Measurements from ENCODE around the gene PEAK1.

Gene PEAK1

GRCh38 chr15:77135181-77135580 is 284.7 kb downstream of the PEAK1 start:
- no peak overlapping the region for H3K4me3 ChIP-seq (replicated peaks; ENCODE audit: low read depth, low read length)
- TF ChIP-seq, protein P1, sequence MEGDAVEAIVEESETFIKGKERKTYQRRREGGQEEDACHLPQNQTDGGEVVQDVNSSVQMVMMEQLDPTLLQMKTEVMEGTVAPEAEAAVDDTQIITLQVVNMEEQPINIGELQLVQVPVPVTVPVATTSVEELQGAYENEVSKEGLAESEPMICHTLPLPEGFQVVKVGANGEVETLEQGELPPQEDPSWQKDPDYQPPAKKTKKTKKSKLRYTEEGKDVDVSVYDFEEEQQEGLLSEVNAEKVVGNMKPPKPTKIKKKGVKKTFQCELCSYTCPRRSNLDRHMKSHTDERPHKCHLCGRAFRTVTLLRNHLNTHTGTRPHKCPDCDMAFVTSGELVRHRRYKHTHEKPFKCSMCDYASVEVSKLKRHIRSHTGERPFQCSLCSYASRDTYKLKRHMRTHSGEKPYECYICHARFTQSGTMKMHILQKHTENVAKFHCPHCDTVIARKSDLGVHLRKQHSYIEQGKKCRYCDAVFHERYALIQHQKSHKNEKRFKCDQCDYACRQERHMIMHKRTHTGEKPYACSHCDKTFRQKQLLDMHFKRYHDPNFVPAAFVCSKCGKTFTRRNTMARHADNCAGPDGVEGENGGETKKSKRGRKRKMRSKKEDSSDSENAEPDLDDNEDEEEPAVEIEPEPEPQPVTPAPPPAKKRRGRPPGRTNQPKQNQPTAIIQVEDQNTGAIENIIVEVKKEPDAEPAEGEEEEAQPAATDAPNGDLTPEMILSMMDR (IDR thresholded peaks at IDR 0.05; ENCODE audit: low read length, missing control alignments), result no peak
- DNase-seq (ENCODE audit: low read depth), result no peak

GRCh38 chr15:77130315-77130930 is 289.5 kb downstream of the PEAK1 start:
- DNase-seq (ENCODE audit: low read depth), result no peak
- TF ChIP-seq, protein P1 (IDR thresholded peaks at IDR 0.05; ENCODE audit: low read length, missing control alignments), result no peak
- H3K4me3 ChIP-seq (replicated peaks; ENCODE audit: low read depth, low read length), result no peak overlapping the region

DNA sequence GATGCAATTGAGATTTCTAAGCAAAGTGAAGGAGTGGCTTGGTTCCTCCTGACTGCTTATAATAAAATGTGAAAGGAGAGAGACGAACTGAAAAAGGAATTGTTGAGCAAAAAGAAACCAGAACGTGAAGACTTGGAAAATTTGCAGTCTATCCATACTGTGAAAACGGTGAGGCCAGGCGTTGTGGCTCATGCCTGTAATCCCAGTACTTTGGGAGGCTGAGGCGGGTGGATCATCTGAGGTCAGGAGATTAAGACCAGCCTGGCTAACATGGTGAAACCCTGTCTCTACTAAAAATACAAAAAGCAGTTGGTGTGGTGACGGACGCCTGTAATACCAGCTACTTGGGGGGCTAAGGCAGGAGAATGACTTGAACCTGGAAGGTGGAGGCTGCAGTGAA is 292.3 kb downstream of the PEAK1 start:
- TF ChIP-seq, protein P1 (IDR thresholded peaks at IDR 0.05; ENCODE audit: low read length, missing control alignments), result no peak
- no peak for DNase-seq (ENCODE audit: low read depth)

DNA sequence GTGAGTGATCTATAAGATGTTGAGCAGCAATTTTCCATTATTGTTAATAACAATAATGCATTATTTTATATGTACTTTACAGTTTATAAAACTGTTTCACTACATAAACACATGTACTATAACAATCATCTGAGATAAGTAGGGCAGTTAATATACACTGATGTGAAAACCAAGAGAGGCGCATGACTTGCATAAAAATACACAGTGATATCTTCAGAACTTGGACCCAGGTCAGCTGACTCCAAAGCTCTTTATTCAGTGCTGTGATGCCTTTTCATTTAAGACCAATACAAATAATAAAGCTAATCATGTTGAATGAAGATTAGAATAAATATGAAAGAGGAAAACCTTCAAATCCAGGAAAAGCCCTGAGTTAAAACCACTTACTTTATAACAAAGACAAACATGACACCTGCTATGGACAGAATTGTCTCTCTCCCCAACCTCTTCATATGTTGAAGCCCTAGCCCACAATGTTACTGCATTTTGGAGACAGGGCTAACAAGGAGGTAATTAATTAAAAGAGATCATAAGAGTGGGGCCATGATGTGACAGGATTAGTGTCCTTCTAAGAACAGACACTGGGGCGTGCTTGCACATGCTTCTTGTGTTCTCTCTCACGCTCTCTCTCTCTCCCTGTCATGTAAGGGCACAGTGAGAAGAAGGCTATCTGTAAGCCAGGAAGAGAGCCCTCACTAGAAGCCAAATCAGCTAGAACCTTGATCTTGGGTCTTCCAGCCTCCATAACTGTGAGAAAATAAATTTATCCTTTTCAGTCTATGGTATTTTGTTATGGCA is 293.2 kb downstream of the PEAK1 start:
- no peak for DNase-seq (ENCODE audit: low read depth)
- TF ChIP-seq, protein P1 (IDR thresholded peaks at IDR 0.05; ENCODE audit: low read length, missing control alignments), result no peak

More for the DNA sequence above, 292.3 kb downstream of the PEAK1 start:
- no peak overlapping the region for H3K4me3 ChIP-seq (replicated peaks; ENCODE audit: low read depth, low read length)

DNA sequence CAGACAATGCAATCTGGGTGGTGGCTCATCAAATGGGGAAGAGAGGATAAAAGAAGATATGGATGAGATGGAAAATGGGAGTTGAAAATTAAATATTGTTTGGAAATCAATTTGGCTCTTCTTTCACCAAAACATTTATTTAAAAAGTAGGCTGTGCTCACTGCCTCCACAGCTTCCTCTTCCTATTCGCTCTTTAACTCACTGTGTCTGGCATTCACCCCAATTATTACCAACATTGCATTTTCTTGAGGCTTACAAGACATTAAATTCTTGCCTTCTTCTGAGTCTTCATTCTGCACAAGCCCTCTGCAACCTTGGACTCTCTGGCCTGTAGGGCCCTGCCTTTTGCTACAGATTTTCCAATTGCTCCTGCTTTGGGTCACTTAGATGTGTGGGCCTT is 296.1 kb downstream of the PEAK1 start:
- TF ChIP-seq, protein P1 (IDR thresholded peaks at IDR 0.05; ENCODE audit: low read length, missing control alignments), result no peak
- H3K4me3 ChIP-seq (replicated peaks; ENCODE audit: low read depth, low read length), result no peak overlapping the region
- no peak for DNase-seq (ENCODE audit: low read depth)

More for the DNA sequence above, 293.2 kb downstream of the PEAK1 start:
- no peak overlapping the region for H3K4me3 ChIP-seq (replicated peaks; ENCODE audit: low read depth, low read length)

DNA sequence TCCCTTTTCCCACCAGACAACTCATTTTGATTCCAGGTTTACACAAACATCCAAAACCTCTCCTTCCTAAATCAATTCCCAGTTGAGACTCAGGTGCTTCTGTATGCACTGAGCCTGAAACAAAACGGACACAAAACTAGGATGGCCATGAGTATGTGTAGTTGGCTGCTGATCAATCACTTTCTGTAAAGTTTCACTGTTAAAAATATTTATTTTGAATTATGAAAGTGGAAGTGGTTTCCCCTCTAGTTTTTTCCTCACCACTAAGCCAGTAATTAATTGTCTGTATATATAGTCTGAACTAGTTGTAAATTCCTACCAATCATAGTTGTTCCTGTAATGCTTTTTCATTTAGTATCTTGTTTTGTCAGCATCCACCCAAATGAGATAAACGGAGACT is 297.3 kb downstream of the PEAK1 start:
- H3K4me3 ChIP-seq (replicated peaks; ENCODE audit: low read depth, low read length), result no peak overlapping the region
- TF ChIP-seq, protein P1 (IDR thresholded peaks at IDR 0.05; ENCODE audit: low read length, missing control alignments), result no peak
- no peak for DNase-seq (ENCODE audit: low read depth)
